ENCODE data around the gene NAT10. TPM values are rescaled to one million over a fixed set of nuclear protein-coding genes. Genes with fewer than 3 reads are reported as not detected.
A peak's percentile ranks its signal among the peaks of the same experiment; 100 is the strongest.

Gene NAT10
- total RNA-seq, 2 donors from 2014 or later = 13.3 to 16.0 TPM

- Histone ChIP-seq H3K4me3 (no peak overlapping the region), H3K36me3 (peaks cover 64% of the 10 kb centered on the region), H3K27me3 (no peaks in the 10 kb centered on the region), H3K4me1 (no peaks in the 10 kb centered on the region), H3K27ac (no peak overlapping the region), H3K9me3 (no peaks in the 10 kb centered on the region)
- no peak for TF ChIP-seq CTCF (IDR thresholded peaks at IDR 0.05)
- DNase-seq (ENCODE audit: low spot score) = no peak
Observed at GRCh38 chr11:34167961-34168360, 62.5 kb downstream of the NAT10 start.

- no peak for DNase-seq (ENCODE audit: low spot score)
- no peaks in the 10 kb centered on the region for H3K27me3 ChIP-seq
- no peak overlapping the region for H3K27ac ChIP-seq
- peaks cover 55% of the 10 kb centered on the region for H3K36me3 ChIP-seq
- peaks cover 0 to 3% of the 10 kb centered on the region in 2 donors for H3K4me1 ChIP-seq
- no peaks in the 10 kb centered on the region for H3K9me3 ChIP-seq
- TF ChIP-seq CTCF (IDR thresholded peaks at IDR 0.05) = no peak
- H3K4me3 ChIP-seq = no peak overlapping the region
Observed at GRCh38 chr11:34168642-34169420, 63.4 kb downstream of the NAT10 start.

GRCh38 chr11:34169686-34170085, 64.3 kb downstream of the NAT10 start:
- Histone ChIP-seq H3K27me3 (no peaks in the 10 kb centered on the region), H3K27ac (no peak overlapping the region), H3K9me3 (no peaks in the 10 kb centered on the region), H3K4me1 (peaks cover 0 to 11% of the 10 kb centered on the region in 2 donors), H3K36me3 (peaks cover 47% of the 10 kb centered on the region), H3K4me3 (no peak overlapping the region)
- no peak for TF ChIP-seq CTCF (IDR thresholded peaks at IDR 0.05)
- no peak for DNase-seq (ENCODE audit: low spot score)

GRCh38 chr11:34173050-34173449, 67.6 kb downstream of the NAT10 start:
- no peak for TF ChIP-seq CTCF (IDR thresholded peaks at IDR 0.05)
- DNase-seq (ENCODE audit: low spot score) = no peak

GRCh38 chr11:34174412-34175041, 69.1 kb downstream of the NAT10 start:
- H3K4me3 ChIP-seq = peak overlapping the region; percentile 7 to 33
- peak; percentile 80 to 94 for TF ChIP-seq CTCF (IDR thresholded peaks at IDR 0.05)
- peaks cover 0 to 18% of the 10 kb centered on the region in 2 donors for H3K4me1 ChIP-seq
- H3K9me3 ChIP-seq = no peaks in the 10 kb centered on the region
- no peak overlapping the region for H3K27ac ChIP-seq
- peaks cover 13% of the 10 kb centered on the region for H3K36me3 ChIP-seq
- H3K27me3 ChIP-seq = no peaks in the 10 kb centered on the region
- DNase-seq (ENCODE audit: low spot score) = peak; percentile 84

More at GRCh38 chr11:34173050-34173449, 67.6 kb downstream of the NAT10 start:
- Histone ChIP-seq H3K4me3 (no peak overlapping the region), H3K9me3 (no peaks in the 10 kb centered on the region), H3K27me3 (no peaks in the 10 kb centered on the region), H3K27ac (no peak overlapping the region), H3K36me3 (peaks cover 20% of the 10 kb centered on the region), H3K4me1 (peaks cover 0 to 18% of the 10 kb centered on the region in 2 donors)
